ENCODE measurements around the gene HDAC4.

DNA sequence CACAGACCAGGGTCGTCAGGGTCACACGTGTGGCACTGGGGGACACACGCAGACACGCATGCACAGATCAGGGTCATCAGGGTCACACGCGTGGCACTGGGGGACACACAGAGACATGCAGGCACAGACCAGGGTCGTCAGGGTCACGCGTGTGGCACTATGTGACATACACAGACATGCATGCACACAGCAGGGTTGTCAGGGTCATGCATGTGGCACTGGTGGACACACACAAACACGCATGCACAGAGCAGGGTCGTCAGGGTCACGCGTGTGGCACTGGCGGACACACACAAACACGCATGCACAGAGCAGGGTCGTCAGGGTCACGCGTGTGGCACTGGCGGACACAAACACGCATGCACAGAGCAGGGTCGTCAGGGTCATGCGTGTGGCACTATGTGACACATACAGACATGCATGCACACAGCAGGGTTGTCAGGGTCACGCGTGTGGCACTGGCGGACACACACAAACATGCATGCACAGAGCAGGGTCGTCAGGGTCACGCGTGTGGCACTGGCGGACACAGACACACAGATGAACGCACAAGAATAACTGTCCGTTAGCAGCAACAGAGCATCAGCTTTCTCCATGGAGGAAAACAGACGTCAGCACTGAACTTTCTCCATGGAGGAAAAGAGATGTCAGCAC, 34.9 kb downstream of the HDAC4 start:
- TF ChIP-seq ELF4 (IDR thresholded peaks at IDR 0.05) (no peak), FOXM1 (IDR thresholded peaks at IDR 0.05; ENCODE audit: borderline replicate concordance) (no peak), TARDBP (IDR thresholded peaks at IDR 0.05) (no peak), HDGF (IDR thresholded peaks at IDR 0.05; ENCODE audit: borderline replicate concordance) (no peak), L3MBTL2 (conservative IDR thresholded peaks at IDR 0.05) (no peak), FOXA1 (IDR thresholded peaks at IDR 0.05) (no peak), NFRKB (IDR thresholded peaks at IDR 0.05) (no peak), SP1 (IDR thresholded peaks at IDR 0.05) (no peak)

All from HEK293T (cell line).